ENCODE data around the gene RBMS1.
"Not testable (repeated sequence)": the region's sequence is repeated elsewhere in the genome, so short reads cannot be mapped to it uniquely, and the experiment has no call there.

RBMS1 gene

GRCh38 chr2:160442603-160443002, 51.0 kb downstream of the RBMS1 start:
- no peaks in the 10 kb centered on the region for H3K27me3 ChIP-seq (ENCODE audit: control insufficient read depth in 1 of 2, insufficient read depth in 2 of 2, low read length in 2 of 2)
- no peak overlapping the region for H3K4me3 ChIP-seq (ENCODE audit: low read depth in 1 of 2, low read length in 2 of 2)
- no peaks in the 10 kb centered on the region for H3K36me3 ChIP-seq (ENCODE audit: control insufficient read depth in 1 of 2, insufficient read depth in 2 of 2, low read length in 2 of 2)
- H3K9me3 ChIP-seq (ENCODE audit: control insufficient read depth in 1 of 2, low read length in 2 of 2), result peaks cover 0 to 3% of the 10 kb centered on the region in 2 donors
- H3K9ac ChIP-seq (ENCODE audit: low read depth in 1 of 2, low read length in 2 of 2), result no peak overlapping the region
- no peak overlapping the region for H3K27ac ChIP-seq (ENCODE audit: low read depth, low read length)
- no peaks in the 10 kb centered on the region for H3K4me1 ChIP-seq (ENCODE audit: control insufficient read depth in 1 of 2, insufficient read depth in 2 of 2, low read length in 2 of 2)

GRCh38 chr2:160440888-160441287, 52.7 kb downstream of the RBMS1 start:
- Histone ChIP-seq H3K27ac (ENCODE audit: low read depth, low read length) (no peak overlapping the region), H3K36me3 (ENCODE audit: control insufficient read depth in 1 of 2, insufficient read depth in 2 of 2, low read length in 2 of 2) (no peaks in the 10 kb centered on the region), H3K9me3 (ENCODE audit: control insufficient read depth in 1 of 2, low read length in 2 of 2) (peaks cover 0 to 3% of the 10 kb centered on the region in 2 donors), H3K27me3 (ENCODE audit: control insufficient read depth in 1 of 2, insufficient read depth in 2 of 2, low read length in 2 of 2) (peaks cover 0 to 13% of the 10 kb centered on the region in 2 donors), H3K4me1 (ENCODE audit: control insufficient read depth in 1 of 2, insufficient read depth in 2 of 2, low read length in 2 of 2) (no peaks in the 10 kb centered on the region), H3K4me3 (ENCODE audit: low read depth in 1 of 2, low read length in 2 of 2) (no peak overlapping the region), H3K9ac (ENCODE audit: low read depth in 1 of 2, low read length in 2 of 2) (no peak overlapping the region)

GRCh38 chr2:160439038-160439437, 54.6 kb downstream of the RBMS1 start:
- H3K36me3 ChIP-seq (ENCODE audit: control insufficient read depth in 1 of 2, insufficient read depth in 2 of 2, low read length in 2 of 2); H3K4me3 ChIP-seq (ENCODE audit: low read depth in 1 of 2, low read length in 2 of 2); H3K27ac ChIP-seq (ENCODE audit: low read depth, low read length); H3K9me3 ChIP-seq (ENCODE audit: control insufficient read depth in 1 of 2, low read length in 2 of 2); H3K9ac ChIP-seq (ENCODE audit: low read depth in 1 of 2, low read length in 2 of 2); H3K4me1 ChIP-seq (ENCODE audit: control insufficient read depth in 1 of 2, insufficient read depth in 2 of 2, low read length in 2 of 2): not testable (repeated sequence)
- peaks cover 0 to 22% of the 10 kb centered on the region in 2 donors for H3K27me3 ChIP-seq (ENCODE audit: control insufficient read depth in 1 of 2, insufficient read depth in 2 of 2, low read length in 2 of 2)

DNA sequence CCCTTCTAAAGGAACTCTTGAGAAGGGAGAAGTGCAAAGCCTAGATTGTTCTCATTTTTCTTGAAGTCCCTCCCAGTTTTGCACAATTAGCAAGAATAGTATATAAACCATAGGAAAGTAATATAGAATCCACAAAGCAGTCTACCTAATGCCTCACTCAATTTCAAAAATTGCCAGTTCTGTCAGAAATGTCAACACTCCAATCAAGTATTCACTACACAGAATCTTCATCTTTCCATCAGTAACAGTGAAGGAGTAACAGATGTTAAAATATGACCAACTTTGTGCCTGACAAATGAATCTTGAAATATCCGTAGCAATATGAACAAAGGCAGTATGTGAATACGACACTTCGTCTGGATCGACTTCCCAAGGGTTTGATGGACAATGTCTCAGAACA, 56.3 kb downstream of the RBMS1 start:
- Histone ChIP-seq H3K9ac (ENCODE audit: low read depth in 1 of 2, low read length in 2 of 2) (no peak overlapping the region), H3K4me3 (ENCODE audit: low read depth in 1 of 2, low read length in 2 of 2) (no peak overlapping the region), H3K4me1 (ENCODE audit: control insufficient read depth in 1 of 2, insufficient read depth in 2 of 2, low read length in 2 of 2) (peaks cover 12 to 15% of the 10 kb centered on the region in 2 donors), H3K27me3 (ENCODE audit: control insufficient read depth in 1 of 2, insufficient read depth in 2 of 2, low read length in 2 of 2) (peaks cover 0 to 22% of the 10 kb centered on the region in 2 donors), H3K27ac (ENCODE audit: low read depth, low read length) (no peak overlapping the region), H3K9me3 (ENCODE audit: control insufficient read depth in 1 of 2, low read length in 2 of 2) (no peaks in the 10 kb centered on the region), H3K36me3 (ENCODE audit: control insufficient read depth in 1 of 2, insufficient read depth in 2 of 2, low read length in 2 of 2) (no peaks in the 10 kb centered on the region)

DNA sequence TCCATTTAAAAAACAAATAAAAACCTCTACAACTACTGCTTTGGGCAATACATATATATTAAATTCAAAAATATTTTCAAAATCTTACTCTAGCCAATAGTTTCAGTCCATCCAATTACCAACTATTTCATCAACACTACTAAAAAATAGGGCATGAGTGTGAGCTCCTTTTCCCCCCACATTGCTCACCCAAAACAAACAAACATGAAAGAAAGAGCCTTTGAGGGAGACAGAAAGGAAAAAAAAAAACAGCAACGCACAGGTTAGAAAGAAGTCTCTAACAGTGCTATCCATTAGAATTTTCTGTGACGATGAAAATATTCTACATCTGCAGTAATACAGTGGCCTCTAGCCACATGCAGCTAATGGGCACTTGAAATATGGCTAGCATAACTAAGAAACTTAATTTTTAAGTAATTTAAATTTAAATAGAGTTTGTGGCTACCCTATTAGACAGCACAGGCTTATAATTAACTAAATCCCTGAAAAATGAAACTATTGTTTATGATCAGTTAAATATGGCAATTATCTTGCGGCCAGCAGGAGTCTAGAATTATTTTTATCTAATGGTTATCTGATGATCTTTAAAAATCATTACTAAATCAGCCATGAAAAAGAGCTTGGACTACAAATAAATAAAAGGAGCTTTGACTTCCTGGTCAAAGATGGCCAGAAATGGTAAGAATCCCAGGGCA, 59.2 kb downstream of the RBMS1 start:
- Histone ChIP-seq H3K4me1 (ENCODE audit: control insufficient read depth in 1 of 2, insufficient read depth in 2 of 2, low read length in 2 of 2) (peaks cover 12 to 15% of the 10 kb centered on the region in 2 donors), H3K4me3 (ENCODE audit: low read depth in 1 of 2, low read length in 2 of 2) (no peak overlapping the region), H3K9me3 (ENCODE audit: control insufficient read depth in 1 of 2, low read length in 2 of 2) (no peaks in the 10 kb centered on the region), H3K36me3 (ENCODE audit: control insufficient read depth in 1 of 2, insufficient read depth in 2 of 2, low read length in 2 of 2) (peaks cover 0 to 4% of the 10 kb centered on the region in 2 donors), H3K9ac (ENCODE audit: low read depth in 1 of 2, low read length in 2 of 2) (no peak overlapping the region), H3K27me3 (ENCODE audit: control insufficient read depth in 1 of 2, insufficient read depth in 2 of 2, low read length in 2 of 2) (peaks cover 0 to 22% of the 10 kb centered on the region in 2 donors), H3K27ac (ENCODE audit: low read depth, low read length) (no peak overlapping the region)

DNA sequence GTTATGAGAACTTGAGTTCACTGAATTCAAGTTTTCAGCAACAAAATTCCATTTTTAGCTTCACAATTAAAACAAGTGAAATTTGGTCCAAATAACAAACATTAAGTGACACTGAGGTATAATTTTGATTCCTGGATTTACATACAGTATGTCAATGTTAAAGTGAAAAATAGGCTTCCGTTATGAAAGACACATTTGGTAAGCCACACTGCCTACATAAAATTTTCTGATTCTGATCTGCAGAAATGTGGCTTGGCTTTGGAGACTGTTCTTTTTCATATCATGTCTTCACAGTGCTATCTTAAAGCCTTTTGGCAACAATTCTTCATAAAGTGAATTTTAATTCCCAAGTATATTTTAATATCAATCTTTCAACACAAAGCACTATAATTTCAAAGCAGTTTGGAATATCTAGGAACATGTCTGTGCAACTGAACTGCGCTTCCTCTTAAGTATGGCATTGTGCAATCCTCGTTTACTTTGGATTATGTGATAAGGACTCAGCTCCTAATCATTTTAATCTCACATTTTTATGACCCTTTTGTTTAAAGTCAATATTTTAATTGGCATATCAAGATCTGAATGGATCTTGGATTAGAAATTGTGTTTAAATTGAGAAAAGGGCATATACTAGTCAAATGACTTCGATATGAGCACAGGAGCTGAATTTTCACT, 60.0 kb downstream of the RBMS1 start:
- no peaks in the 10 kb centered on the region for H3K9me3 ChIP-seq (ENCODE audit: control insufficient read depth in 1 of 2, low read length in 2 of 2)
- H3K4me3 ChIP-seq (ENCODE audit: low read depth in 1 of 2, low read length in 2 of 2), result no peak overlapping the region
- H3K27ac ChIP-seq (ENCODE audit: low read depth, low read length), result no peak overlapping the region
- H3K4me1 ChIP-seq (ENCODE audit: control insufficient read depth in 1 of 2, insufficient read depth in 2 of 2, low read length in 2 of 2), result peaks cover 15% of the 10 kb centered on the region in 2 donors
- H3K36me3 ChIP-seq (ENCODE audit: control insufficient read depth in 1 of 2, insufficient read depth in 2 of 2, low read length in 2 of 2), result peaks cover 0 to 4% of the 10 kb centered on the region in 2 donors
- H3K27me3 ChIP-seq (ENCODE audit: control insufficient read depth in 1 of 2, insufficient read depth in 2 of 2, low read length in 2 of 2), result peaks cover 0 to 22% of the 10 kb centered on the region in 2 donors
- no peak overlapping the region for H3K9ac ChIP-seq (ENCODE audit: low read depth in 1 of 2, low read length in 2 of 2)

DNA sequence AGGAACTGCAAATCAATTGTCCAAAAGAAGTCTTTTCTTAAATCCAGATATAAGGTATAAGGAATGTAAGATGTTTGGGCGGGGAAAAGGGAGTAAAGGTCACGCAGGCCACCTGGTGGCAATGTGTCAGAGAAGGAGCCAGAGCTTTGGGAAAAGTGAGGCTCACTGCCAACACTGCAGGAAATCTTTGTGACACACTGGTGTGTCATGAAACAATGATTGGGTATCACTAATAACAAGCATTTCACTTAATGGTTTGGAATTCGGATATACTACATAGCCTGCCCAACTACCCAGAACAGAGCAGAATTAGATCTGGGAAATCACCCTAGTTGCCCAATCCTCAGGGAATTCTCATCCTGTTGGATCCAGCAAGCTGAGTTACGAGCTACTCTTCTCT, 61.0 kb downstream of the RBMS1 start:
- peaks cover 0 to 4% of the 10 kb centered on the region in 2 donors for H3K36me3 ChIP-seq (ENCODE audit: control insufficient read depth in 1 of 2, insufficient read depth in 2 of 2, low read length in 2 of 2)
- H3K4me3 ChIP-seq (ENCODE audit: low read depth in 1 of 2, low read length in 2 of 2), result no peak overlapping the region
- H3K4me1 ChIP-seq (ENCODE audit: control insufficient read depth in 1 of 2, insufficient read depth in 2 of 2, low read length in 2 of 2), result peaks cover 15 to 18% of the 10 kb centered on the region in 2 donors
- no peaks in the 10 kb centered on the region for H3K9me3 ChIP-seq (ENCODE audit: control insufficient read depth in 1 of 2, low read length in 2 of 2)
- no peak overlapping the region for H3K27ac ChIP-seq (ENCODE audit: low read depth, low read length)
- no peak overlapping the region for H3K9ac ChIP-seq (ENCODE audit: low read depth in 1 of 2, low read length in 2 of 2)
- H3K27me3 ChIP-seq (ENCODE audit: control insufficient read depth in 1 of 2, insufficient read depth in 2 of 2, low read length in 2 of 2), result peaks cover 0 to 22% of the 10 kb centered on the region in 2 donors

- no peak overlapping the region for H3K27ac ChIP-seq (ENCODE audit: low read depth, low read length)
- H3K36me3 ChIP-seq (ENCODE audit: control insufficient read depth in 1 of 2, insufficient read depth in 2 of 2, low read length in 2 of 2), result peaks cover 0 to 4% of the 10 kb centered on the region in 2 donors
- no peaks in the 10 kb centered on the region for H3K9me3 ChIP-seq (ENCODE audit: control insufficient read depth in 1 of 2, low read length in 2 of 2)
- peaks cover 0 to 14% of the 10 kb centered on the region in 2 donors for H3K27me3 ChIP-seq (ENCODE audit: control insufficient read depth in 1 of 2, insufficient read depth in 2 of 2, low read length in 2 of 2)
- no peak overlapping the region for H3K4me3 ChIP-seq (ENCODE audit: low read depth in 1 of 2, low read length in 2 of 2)
- H3K4me1 ChIP-seq (ENCODE audit: control insufficient read depth in 1 of 2, insufficient read depth in 2 of 2, low read length in 2 of 2), result peaks cover 15 to 18% of the 10 kb centered on the region in 2 donors
- no peak overlapping the region for H3K9ac ChIP-seq (ENCODE audit: low read depth in 1 of 2, low read length in 2 of 2)
Observed at GRCh38 chr2:160431441-160431840, 62.2 kb downstream of the RBMS1 start.

DNA sequence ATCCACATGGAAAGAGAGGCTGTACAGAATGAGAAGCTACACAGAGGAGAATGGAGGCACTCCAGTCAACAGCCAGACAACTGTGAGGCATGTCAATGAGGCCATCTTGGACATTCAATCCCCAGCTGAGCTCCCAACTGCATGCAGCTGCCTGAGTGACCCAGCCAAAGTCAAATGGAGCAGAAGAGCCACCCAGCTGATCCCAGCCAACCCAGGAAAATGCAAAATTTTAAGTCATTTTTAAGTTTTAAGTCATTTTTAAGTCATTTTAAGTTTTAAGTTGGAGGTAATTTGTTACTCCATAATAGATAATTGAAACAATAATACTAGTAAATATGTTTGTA, 63.6 kb downstream of the RBMS1 start:
- H3K27me3 ChIP-seq (ENCODE audit: control insufficient read depth in 1 of 2, insufficient read depth in 2 of 2, low read length in 2 of 2), result no peaks in the 10 kb centered on the region
- H3K4me1 ChIP-seq (ENCODE audit: control insufficient read depth in 1 of 2, insufficient read depth in 2 of 2, low read length in 2 of 2), result peaks cover 18% of the 10 kb centered on the region in 2 donors
- no peak overlapping the region for H3K27ac ChIP-seq (ENCODE audit: low read depth, low read length)

GRCh38 chr2:160429248-160430000, 64.2 kb downstream of the RBMS1 start:
- Histone ChIP-seq H3K4me3 (ENCODE audit: low read depth in 1 of 2, low read length in 2 of 2) (no peak overlapping the region), H3K4me1 (ENCODE audit: control insufficient read depth in 1 of 2, insufficient read depth in 2 of 2, low read length in 2 of 2) (peaks cover 16 to 18% of the 10 kb centered on the region in 2 donors), H3K9me3 (ENCODE audit: control insufficient read depth in 1 of 2, low read length in 2 of 2) (no peaks in the 10 kb centered on the region), H3K27ac (ENCODE audit: low read depth, low read length) (no peak overlapping the region), H3K9ac (ENCODE audit: low read depth in 1 of 2, low read length in 2 of 2) (no peak overlapping the region), H3K36me3 (ENCODE audit: control insufficient read depth in 1 of 2, insufficient read depth in 2 of 2, low read length in 2 of 2) (peaks cover 0 to 4% of the 10 kb centered on the region in 2 donors), H3K27me3 (ENCODE audit: control insufficient read depth in 1 of 2, insufficient read depth in 2 of 2, low read length in 2 of 2) (no peaks in the 10 kb centered on the region)

More for the DNA sequence above, 63.6 kb downstream of the RBMS1 start:
- H3K4me3 ChIP-seq (ENCODE audit: low read depth in 1 of 2, low read length in 2 of 2), result no peak overlapping the region
- no peak overlapping the region for H3K9ac ChIP-seq (ENCODE audit: low read depth in 1 of 2, low read length in 2 of 2)
- no peaks in the 10 kb centered on the region for H3K9me3 ChIP-seq (ENCODE audit: control insufficient read depth in 1 of 2, low read length in 2 of 2)
- H3K36me3 ChIP-seq (ENCODE audit: control insufficient read depth in 1 of 2, insufficient read depth in 2 of 2, low read length in 2 of 2), result peaks cover 0 to 4% of the 10 kb centered on the region in 2 donors

Data from duodenal mucosa (tissue), 2 donors.